Neuronal stem cell (in vitro differentiated cells): Measurements from ENCODE around the gene PDS5B.

Source experiments
- DNase-seq: peaks from one replicate; pipeline ENCODE4 v3.0.0-alpha.2; 2013; ENCODE audit warnings: low spot score
- H2AFZ ChIP-seq: one replicate; pipeline ENCODE4 v1.6.1; 2013; ENCODE audit warnings: mild to moderate bottlenecking, low read length, inconsistent platforms
- H2AK5ac ChIP-seq: 2 replicates; pipeline ENCODE4 v1.6.1; 2013; ENCODE audit warnings: low read depth, mild to moderate bottlenecking, inconsistent platforms, low read length, moderate library complexity, mixed read lengths
- H2BK120ac ChIP-seq: 2 replicates; pipeline ENCODE4 v1.6.1; 2013; ENCODE audit warnings: low read depth, mild to moderate bottlenecking, inconsistent platforms, low read length, moderate library complexity, mixed read lengths
- H2BK12ac ChIP-seq: one replicate; pipeline ENCODE4 v1.6.1; 2013; ENCODE audit warnings: low read length, inconsistent platforms
- H2BK15ac ChIP-seq: 2 replicates; pipeline ENCODE4 v1.6.1; 2013; ENCODE audit warnings: mild to moderate bottlenecking, low read length, inconsistent platforms, mixed read lengths
- H2BK5ac ChIP-seq: one replicate; pipeline ENCODE4 v1.6.1; 2013; ENCODE audit warnings: inconsistent platforms, mild to moderate bottlenecking, low read length, moderate library complexity
- H3K14ac ChIP-seq: one replicate; pipeline ENCODE4 v1.6.1; 2013; ENCODE audit warnings: low read length, inconsistent platforms
- H3K18ac ChIP-seq: 2 replicates; pipeline ENCODE4 v1.6.1; 2013; ENCODE audit warnings: low read length, inconsistent platforms
- H3K23ac ChIP-seq: 2 replicates; pipeline ENCODE4 v1.6.1; 2013; ENCODE audit warnings: low read depth, mild to moderate bottlenecking, mixed read lengths, low read length, inconsistent platforms; ENCODE audit not compliant: poor library complexity
- H3K27ac ChIP-seq: replicated peaks from 3 replicates; pipeline ENCODE4 v1.5.1; 2013; ENCODE audit warnings: low read length, inconsistent platforms
- H3K27me3 ChIP-seq, 3 experiments: 2 replicates each; pipeline ENCODE4 v1.6.1; 2013; ENCODE audit warnings: low read length in 3 of 3, mild to moderate bottlenecking in 2 of 3, inconsistent platforms in 1 of 3, low read depth in 1 of 3, mixed read lengths in 1 of 3, moderate library complexity in 1 of 3; ENCODE audit not compliant: control insufficient read depth in 3 of 3, insufficient read depth in 3 of 3
- H3K36me3 ChIP-seq, 2 donors: replicated peaks in 1 of 2; 2 replicates each; pipeline ENCODE4 v1.6.1; 2013; ENCODE audit warnings: low read length in 2 of 2; ENCODE audit not compliant: control insufficient read depth in 2 of 2, insufficient read depth in 2 of 2
- H3K4ac ChIP-seq: 2 replicates; pipeline ENCODE4 v1.6.1; 2013; ENCODE audit warnings: inconsistent platforms, mild to moderate bottlenecking, low read length, moderate library complexity
- H3K4me1 ChIP-seq, 2 donors: 1 replicate in 1 of 2; 2 replicates in 1 of 2; pipeline ENCODE4 v1.6.1; 2013; ENCODE audit warnings: low read length in 2 of 2, low read depth in 1 of 2; ENCODE audit not compliant: control insufficient read depth in 2 of 2, insufficient read depth in 1 of 2
- H3K4me2 ChIP-seq: one replicate; pipeline ENCODE4 v1.6.1; 2013; ENCODE audit warnings: mild to moderate bottlenecking, low read length, inconsistent platforms; ENCODE audit not compliant: insufficient read depth, poor library complexity, severe bottlenecking
- H3K4me3 ChIP-seq, 2 donors: 2 replicates each; pipeline ENCODE4 v1.5.1; 2013; ENCODE audit warnings: low read length in 2 of 2, mild to moderate bottlenecking in 2 of 2, inconsistent platforms in 1 of 2, moderate library complexity in 1 of 2
- H3K79me1 ChIP-seq: one replicate; pipeline ENCODE4 v1.6.1; 2013; ENCODE audit warnings: low read depth, mild to moderate bottlenecking, inconsistent platforms, low read length, moderate library complexity
- H3K9ac ChIP-seq: one replicate; pipeline ENCODE4 v1.6.1; 2013; ENCODE audit warnings: mild to moderate bottlenecking, low read depth, low read length, inconsistent platforms; ENCODE audit not compliant: poor library complexity
- H3K9me3 ChIP-seq, 2 donors: replicated peaks in 1 of 2; 2 replicates each; pipeline versions ENCODE3 to v1.6.1; 2013; ENCODE audit warnings: low read length in 2 of 2, mild to moderate bottlenecking in 2 of 2, inconsistent platforms in 1 of 2, low read depth in 1 of 2, mixed read lengths in 1 of 2, moderate library complexity in 1 of 2; ENCODE audit not compliant: control insufficient read depth in 2 of 2, insufficient read depth in 1 of 2
- H4K8ac ChIP-seq: one replicate; pipeline ENCODE4 v1.6.1; 2013; ENCODE audit warnings: low read depth, mild to moderate bottlenecking, inconsistent platforms, low read length, moderate library complexity
- H4K91ac ChIP-seq: one replicate; pipeline ENCODE4 v1.6.1; 2013; ENCODE audit warnings: low read length, low read depth, mild to moderate bottlenecking, inconsistent platforms; ENCODE audit not compliant: poor library complexity
- WGBS, 2 donors: extraction: QIAGEN DNeasy Blood & Tissue Kit; methylation state at CpG; one replicate each; pipeline ENCODE4 v1.1.7; 2013; ENCODE audit warnings: missing lambda C conversion rate in 2 of 2, mixed read lengths in 1 of 2; ENCODE audit not compliant: insufficient read length in 2 of 2, insufficient replicate concordance in 1 of 2; ENCODE audit errors: extremely low coverage in 2 of 2; 5-methylcytosine and 5-hydroxymethylcytosine counted together

The PDS5B gene

GRCh38 chr13:32752311-32752710, 166.1 kb downstream of the PDS5B start:
- Histone ChIP-seq H3K9me3 (no peaks in the 10 kb centered on the region), H3K4ac (no peak overlapping the region), H3K36me3 (peaks cover 0 to 94% of the 10 kb centered on the region in 2 donors), H3K4me3 (no peak overlapping the region), H2BK12ac (no peak overlapping the region), H3K27ac (no peak overlapping the region), H4K91ac (no peak overlapping the region), H3K27me3 (no peaks in the 10 kb centered on the region), H3K14ac (no peak overlapping the region), H2AK5ac (no peak overlapping the region), H2AFZ (no peak overlapping the region), H4K8ac (no peak overlapping the region), H3K23ac (no peak overlapping the region), H2BK5ac (no peak overlapping the region), H3K9ac (no peak overlapping the region), H3K18ac (no peak overlapping the region), H3K79me1 (no peaks in the 10 kb centered on the region), H3K4me2 (no peak overlapping the region), H3K4me1 (no peaks in the 10 kb centered on the region), H2BK120ac (no peak overlapping the region), H2BK15ac (no peak overlapping the region)
- no CpG with 5 or more reads among the region's 4 CpGs for WGBS, 2 donors
- DNase-seq = no peak

GRCh38 chr13:32752997-32753606, 166.8 kb downstream of the PDS5B start:
- H2BK5ac ChIP-seq = no peak overlapping the region
- no peak overlapping the region for H3K4me3 ChIP-seq
- no peaks in the 10 kb centered on the region for H3K79me1 ChIP-seq
- H4K91ac ChIP-seq = no peak overlapping the region
- H4K8ac ChIP-seq = no peak overlapping the region
- H3K18ac ChIP-seq = no peak overlapping the region
- H2AK5ac ChIP-seq = no peak overlapping the region
- no peak overlapping the region for H3K4ac ChIP-seq
- no peak overlapping the region for H3K9ac ChIP-seq
- no peaks in the 10 kb centered on the region for H3K4me1 ChIP-seq
- H3K23ac ChIP-seq = no peak overlapping the region
- no peak for DNase-seq
- no peak overlapping the region for H3K27ac ChIP-seq
- no peaks in the 10 kb centered on the region for H3K9me3 ChIP-seq
- H3K36me3 ChIP-seq = peaks cover 0 to 94% of the 10 kb centered on the region in 2 donors
- H2BK15ac ChIP-seq = no peak overlapping the region
- no peak overlapping the region for H2BK12ac ChIP-seq
- H3K14ac ChIP-seq = no peak overlapping the region
- H3K27me3 ChIP-seq = no peaks in the 10 kb centered on the region
- no peak overlapping the region for H3K4me2 ChIP-seq
- H2AFZ ChIP-seq = no peak overlapping the region
- WGBS, 2 donors = no CpG with 5 or more reads among the region's 3 CpGs
- H2BK120ac ChIP-seq = no peak overlapping the region

DNA sequence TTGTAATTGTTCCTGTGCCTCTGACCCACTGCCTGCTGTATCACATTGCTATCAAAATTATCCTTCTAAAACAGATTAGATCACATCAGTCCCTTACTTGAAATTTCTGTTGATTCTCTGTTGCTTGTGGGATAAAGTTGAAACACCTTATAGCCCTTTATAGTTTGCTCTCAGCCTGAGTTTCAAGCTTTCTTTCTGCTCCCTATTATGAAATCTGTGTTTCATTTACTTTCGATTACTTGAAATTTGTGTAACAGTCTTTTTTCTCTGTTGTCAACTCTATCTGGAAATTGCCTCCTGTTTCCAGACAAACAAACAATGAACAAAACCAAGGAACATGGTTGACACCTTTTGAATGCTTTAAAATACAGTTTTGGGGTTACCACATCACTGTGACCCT, 167.9 kb downstream of the PDS5B start:
- no peak overlapping the region for H3K4ac ChIP-seq
- no peak overlapping the region for H3K18ac ChIP-seq
- WGBS, 2 donors = no CpG with 5 or more reads among the region's 1 CpG

GRCh38 chr13:32759152-32759551, 172.9 kb downstream of the PDS5B start:
- no peak overlapping the region for H4K91ac ChIP-seq
- H3K18ac ChIP-seq = no peak overlapping the region
- H3K79me1 ChIP-seq = no peaks in the 10 kb centered on the region
- no peak overlapping the region for H2BK12ac ChIP-seq
- H3K4me2 ChIP-seq = no peak overlapping the region
- no peak overlapping the region for H2AFZ ChIP-seq
- no peak overlapping the region for H3K4me3 ChIP-seq
- H3K4me1 ChIP-seq = no peaks in the 10 kb centered on the region
- H3K14ac ChIP-seq = no peak overlapping the region
- no peak for DNase-seq
- H3K4ac ChIP-seq = no peak overlapping the region
- H3K27me3 ChIP-seq = no peaks in the 10 kb centered on the region
- no peak overlapping the region for H2BK120ac ChIP-seq
- peaks cover 0 to 5% of the 10 kb centered on the region in 2 donors for H3K9me3 ChIP-seq
- H4K8ac ChIP-seq = no peak overlapping the region
- WGBS, 2 donors = no CpG with 5 or more reads among the region's 2 CpGs
- H2BK5ac ChIP-seq = no peak overlapping the region
- H3K27ac ChIP-seq = no peak overlapping the region
- no peak overlapping the region for H2AK5ac ChIP-seq
- no peak overlapping the region for H3K23ac ChIP-seq
- no peak overlapping the region for H3K9ac ChIP-seq
- peaks cover 4 to 92% of the 10 kb centered on the region in 2 donors for H3K36me3 ChIP-seq
- no peak overlapping the region for H2BK15ac ChIP-seq

More for the DNA sequence above, 167.9 kb downstream of the PDS5B start:
- DNase-seq = no peak
- Histone ChIP-seq H4K91ac (no peak overlapping the region), H3K9me3 (no peaks in the 10 kb centered on the region), H3K27ac (no peak overlapping the region), H2BK15ac (no peak overlapping the region), H3K27me3 (no peaks in the 10 kb centered on the region), H3K4me1 (no peaks in the 10 kb centered on the region), H2BK120ac (no peak overlapping the region), H3K79me1 (no peaks in the 10 kb centered on the region), H3K36me3 (peaks cover 0 to 94% of the 10 kb centered on the region in 2 donors), H2BK5ac (no peak overlapping the region), H3K4me3 (no peak overlapping the region), H3K4me2 (no peak overlapping the region), H4K8ac (no peak overlapping the region), H2BK12ac (no peak overlapping the region), H3K23ac (no peak overlapping the region), H3K9ac (no peak overlapping the region), H2AK5ac (no peak overlapping the region), H3K14ac (no peak overlapping the region), H2AFZ (no peak overlapping the region)
